ENCODE results near the gene PTBP1. TPM values are rescaled to one million over a fixed set of nuclear protein-coding genes. Genes with fewer than 3 reads are reported as not detected.

PTBP1 gene
- total and polyA plus RNA-seq, 2 of the 13 experiments (the other 11 are each of a cell fraction or from before 2014, with no cell fraction given) = 195 to 288 TPM

- peak; percentile 41; the same call in 1 of the 2 replicates for TF ChIP-seq BHLHE40 (IDR thresholded peaks at IDR 0.05; ENCODE audit: low read length)
- TF ChIP-seq ZNF747 (CRISPR knock-in tag; IDR thresholded peaks at IDR 0.05; ENCODE audit: borderline replicate concordance) = no peak
- TF ChIP-seq ZKSCAN8 (CRISPR knock-in tag; IDR thresholded peaks at IDR 0.05; ENCODE audit: borderline replicate concordance) = peak; percentile 100
- TF ChIP-seq ZNF362 (CRISPR knock-in tag; IDR thresholded peaks at IDR 0.05; ENCODE audit: borderline replicate concordance) = peak; percentile 69; the same call in 1 of the 2 replicates
- TF ChIP-seq ZBTB7A (CRISPR knock-in tag; IDR thresholded peaks at IDR 0.05) = peak; percentile 61; the same call in 1 of the 2 replicates
- peak; percentile 86 for TF ChIP-seq FOSL2 (CRISPR knock-in tag; IDR thresholded peaks at IDR 0.05)
- TF ChIP-seq ZBTB40 (IDR thresholded peaks at IDR 0.05) = no peak
- TF ChIP-seq ZBTB40 (CRISPR knock-in tag; IDR thresholded peaks at IDR 0.05) = no peak
- TF ChIP-seq ZXDC (CRISPR knock-in tag; IDR thresholded peaks at IDR 0.05) = peak; percentile 22; the same call in 1 of the 2 replicates
- TF ChIP-seq, protein P1, sequence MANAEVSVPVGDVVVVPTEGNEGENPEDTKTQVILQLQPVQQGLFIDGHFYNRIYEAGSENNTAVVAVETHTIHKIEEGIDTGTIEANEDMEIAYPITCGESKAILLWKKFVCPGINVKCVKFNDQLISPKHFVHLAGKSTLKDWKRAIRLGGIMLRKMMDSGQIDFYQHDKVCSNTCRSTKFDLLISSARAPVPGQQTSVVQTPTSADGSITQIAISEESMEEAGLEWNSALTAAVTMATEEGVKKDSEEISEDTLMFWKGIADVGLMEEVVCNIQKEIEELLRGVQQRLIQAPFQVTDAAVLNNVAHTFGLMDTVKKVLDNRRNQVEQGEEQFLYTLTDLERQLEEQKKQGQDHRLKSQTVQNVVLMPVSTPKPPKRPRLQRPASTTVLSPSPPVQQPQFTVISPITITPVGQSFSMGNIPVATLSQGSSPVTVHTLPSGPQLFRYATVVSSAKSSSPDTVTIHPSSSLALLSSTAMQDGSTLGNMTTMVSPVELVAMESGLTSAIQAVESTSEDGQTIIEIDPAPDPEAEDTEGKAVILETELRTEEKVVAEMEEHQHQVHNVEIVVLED (CRISPR knock-in tag; IDR thresholded peaks at IDR 0.05; ENCODE audit: borderline replicate concordance) = no peak
- peak; percentile 92 for TF ChIP-seq HDAC2 (CRISPR knock-in tag; IDR thresholded peaks at IDR 0.05)
- TF ChIP-seq, protein P2, sequence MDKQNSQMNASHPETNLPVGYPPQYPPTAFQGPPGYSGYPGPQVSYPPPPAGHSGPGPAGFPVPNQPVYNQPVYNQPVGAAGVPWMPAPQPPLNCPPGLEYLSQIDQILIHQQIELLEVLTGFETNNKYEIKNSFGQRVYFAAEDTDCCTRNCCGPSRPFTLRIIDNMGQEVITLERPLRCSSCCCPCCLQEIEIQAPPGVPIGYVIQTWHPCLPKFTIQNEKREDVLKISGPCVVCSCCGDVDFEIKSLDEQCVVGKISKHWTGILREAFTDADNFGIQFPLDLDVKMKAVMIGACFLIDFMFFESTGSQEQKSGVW (CRISPR knock-in tag; IDR thresholded peaks at IDR 0.05; ENCODE audit: borderline replicate concordance) = no peak
Measured at GRCh38 chr19:752652-753517, 44.4 kb upstream of the PTBP1 start (continued).
